ENCODE results near the gene FIG4. TPM values are rescaled to one million over a fixed set of nuclear protein-coding genes. Genes with fewer than 3 reads are reported as not detected.

Gene FIG4
- total RNA-seq, 1 experiment from 2014 or later, result 23.1 TPM

- H4K5ac ChIP-seq (ENCODE audit: insufficient read length, low read depth, low read length), result no peak overlapping the region
- no peak overlapping the region for H2BK12ac ChIP-seq (ENCODE audit: insufficient read length, low read depth, low read length)
- no peaks in the 10 kb centered on the region for H3K27me3 ChIP-seq (ENCODE audit: insufficient read depth, low read length)
- H3K9me3 ChIP-seq (ENCODE audit: control insufficient read depth, low read depth, low read length), result no peaks in the 10 kb centered on the region
- H2BK120ac ChIP-seq (ENCODE audit: low read depth, low read length, poor library complexity, severe bottlenecking), result no peak overlapping the region
- H3K4me2 ChIP-seq (ENCODE audit: insufficient read depth, insufficient read length, low read length), result peak overlapping the region; percentile 21
- no peak overlapping the region for H2BK20ac ChIP-seq (ENCODE audit: low read depth, low read length, poor library complexity, severe bottlenecking)
- no peak overlapping the region for H3K4ac ChIP-seq (ENCODE audit: low read depth, low read length)
- H4K8ac ChIP-seq (replicated peaks; ENCODE audit: insufficient read length, low read depth, low read length), result no peak overlapping the region
- no peak overlapping the region for H3T11ph ChIP-seq (ENCODE audit: low read length)
- H3K23me2 ChIP-seq (ENCODE audit: insufficient read length, low read depth, low read length, poor library complexity, severe bottlenecking), result no peaks in the 10 kb centered on the region
- H3K4me1 ChIP-seq (ENCODE audit: insufficient read depth, low read length), result peaks cover 3% of the 10 kb centered on the region; the same call in 1 of the 2 replicates
- no peak overlapping the region for H2BK15ac ChIP-seq (ENCODE audit: low read depth, low read length)
- H3K9ac ChIP-seq (ENCODE audit: extremely low read depth, insufficient read length, low read length), result peak overlapping the region; percentile 23
- no peak overlapping the region for H4K91ac ChIP-seq (ENCODE audit: insufficient read length, low read depth, low read length)
- Mint-ChIP-seq H3K4me3 (no peak overlapping the region), H3K9me3 (peaks cover 0 to 4% of the 10 kb centered on the region in 2 experiments; a peak in 1 of 5 replicates), H3K27me3 (ENCODE audit: low read depth) (no peaks in the 10 kb centered on the region), H3K36me3 (ENCODE audit: insufficient read depth in 1 of 3, low read depth in 3 of 3) (no peaks in the 10 kb centered on the region; a peak in 1 of 7 replicates), H3K4me1 (peaks cover 9 to 10% of the 10 kb centered on the region in 2 experiments), H3K27ac (peak overlapping the region in 2 of 3 experiments; percentile 37 to 84; a peak in 3 of 7 replicates)
- no peak overlapping the region for H2BK5ac ChIP-seq (ENCODE audit: insufficient read length, low read length)
- no peak for TF ChIP-seq CTCF (conservative IDR thresholded peaks at IDR 0.05)
- no peak overlapping the region for H2AFZ ChIP-seq (ENCODE audit: low read length)
- H2AK5ac ChIP-seq (ENCODE audit: insufficient read length, low read length), result no peak overlapping the region
- H3K14ac ChIP-seq (ENCODE audit: insufficient read depth, low read length), result no peak overlapping the region
- no peak overlapping the region for H3K18ac ChIP-seq (ENCODE audit: insufficient read length, low read depth, low read length)
- no peaks in the 10 kb centered on the region for H4K20me1 ChIP-seq (ENCODE audit: control insufficient read depth, insufficient read depth, insufficient read length)
- H3K27ac ChIP-seq (ENCODE audit: insufficient read length, low read depth, low read length), result no peak overlapping the region
- WGBS (ENCODE audit: extremely low coverage, insufficient read length, low lambda C conversion rate), result no CpG with 5 or more reads among the region's 1 CpG
- no peaks in the 10 kb centered on the region for H3K79me1 ChIP-seq (ENCODE audit: insufficient read depth, low read depth, low read length, poor library complexity, severe bottlenecking)
- no peak overlapping the region for H3K23ac ChIP-seq (ENCODE audit: insufficient read length, low read depth, low read length)
- H3K56ac ChIP-seq (ENCODE audit: insufficient read length, low read depth, low read length), result no peak overlapping the region
- DNase-seq, result no peak
- no peaks in the 10 kb centered on the region for H3K79me2 ChIP-seq (ENCODE audit: insufficient read depth, low read length)
These were observed 18.9 kb upstream of the FIG4 start for GRCh38 chr6:109672175-109672574.
